Pericardium fibroblast (primary cell): ENCODE measurements around the gene RBM5. TPM values are rescaled to one million over a fixed set of nuclear protein-coding genes. Genes with fewer than 3 reads are reported as not detected.

Experiments
- total RNA-seq: library from RNA; depleted of rRNA; stranded (reverse); fragments of >200 nt; gene quantifications from 2 replicates; pipeline ENCODE4 v1.2.3, GENCODE V29; 2015

Gene RBM5
- total RNA-seq: 67.0 and 69.3 TPM in 2 replicates

GRCh38 chr3:50088725-50089608 lies at the start of gene RBM5:
Gene RBM5 (plus strand): TSS chr3:50088919. CDS start chr3:50090435, 1,516 bp downstream.

DNA sequence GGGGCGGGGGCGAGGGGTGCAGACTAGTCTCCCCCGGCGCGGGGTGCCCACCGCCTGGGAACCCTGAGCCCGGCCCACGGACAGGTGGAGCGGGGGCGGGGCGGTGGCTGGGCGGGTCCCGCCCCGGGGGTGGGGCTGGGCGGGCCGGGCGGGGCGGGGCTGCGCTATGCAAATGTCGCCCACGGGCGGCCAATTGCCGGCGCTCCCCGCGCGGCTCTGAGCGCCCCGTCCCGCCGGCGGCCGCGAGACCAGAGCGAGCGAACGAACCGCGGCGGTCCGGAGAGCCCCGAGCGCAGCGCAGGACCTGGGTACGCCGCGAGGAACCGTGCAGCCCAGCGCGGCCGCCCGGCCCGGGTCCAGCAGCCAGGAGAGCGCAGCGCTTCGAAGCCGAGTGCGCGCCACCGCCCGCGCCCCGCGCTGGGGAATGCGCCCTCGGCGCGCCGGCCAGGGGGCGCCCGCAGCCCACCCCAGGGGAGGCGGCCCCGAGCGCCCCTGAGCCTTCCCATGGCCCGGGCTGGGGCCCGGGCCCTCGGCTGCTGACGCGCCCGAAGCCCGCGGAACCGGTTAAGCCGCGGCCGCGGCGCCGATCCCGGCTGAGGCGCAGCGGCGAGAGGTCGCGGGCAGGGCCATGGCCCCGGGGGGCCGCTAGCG lies 66.2 kb downstream of the RBM5 start, which contains the start of gene SEMA3F:
Gene SEMA3F, plus strand, starts transcription at position 485 of the 651 bp plus-strand sequence. CDS start 4,299 bp downstream, outside the sequence.

Other genes with a start within 250 kb of the RBM5 start
- 1.2 and 1.5 TPM in 2 replicates for gene TRAIP, start 232.4 kb upstream of the RBM5 start, total RNA-seq
- not detected in 2 replicates for gene CAMKV, start 219.0 kb upstream of the RBM5 start, total RNA-seq
- 0.68 and 2.0 TPM in 2 replicates for gene MST1R, start 185.0 kb upstream of the RBM5 start, total RNA-seq
- gene MON1A, start 159.1 kb upstream of the RBM5 start, total RNA-seq: 8.9 and 11.3 TPM in 2 replicates
- gene RBM6, start 148.8 kb upstream of the RBM5 start, total RNA-seq: 32.2 and 34.6 TPM in 2 replicates
- 26.8 and 43.8 TPM in 2 replicates for gene SEMA3F, start 66.4 kb downstream of the RBM5 start, total RNA-seq
- not detected in 2 replicates for gene GNAT1, start 102.7 kb downstream of the RBM5 start, total RNA-seq
- gene SLC38A3, start 116.4 kb downstream of the RBM5 start, total RNA-seq: not detected in 2 replicates
- 188 and 248 TPM in 2 replicates for gene GNAI2, start 147.3 kb downstream of the RBM5 start, total RNA-seq
- 10.6 and 16.0 TPM in 2 replicates for gene SEMA3B, start 180.2 kb downstream of the RBM5 start, total RNA-seq
- gene LSMEM2, start 190.2 kb downstream of the RBM5 start, total RNA-seq: not detected in 2 replicates
- 34.2 and 53.7 TPM in 2 replicates for gene IFRD2, start 203.5 kb downstream of the RBM5 start, total RNA-seq
- 6.0 and 8.1 TPM in 2 replicates for gene HYAL3, start 210.5 kb downstream of the RBM5 start, total RNA-seq
- 13.7 and 17.3 TPM in 2 replicates for gene NAA80, start 210.5 kb downstream of the RBM5 start, total RNA-seq
- 4.0 and 5.5 TPM in 2 replicates for gene HYAL1, start 214.7 kb downstream of the RBM5 start, total RNA-seq
- gene HYAL2, start 233.8 kb downstream of the RBM5 start, total RNA-seq: 59.3 and 80.8 TPM in 2 replicates
- 14.5 and 30.7 TPM in 2 replicates for gene TUSC2, start 239.3 kb downstream of the RBM5 start, total RNA-seq